ENCODE data around the gene CSNK1G1. TPM values are rescaled to one million over a fixed set of nuclear protein-coding genes. Genes with fewer than 3 reads are reported as not detected.
"Not testable (repeated sequence)": the region's sequence is repeated elsewhere in the genome, so short reads cannot be mapped to it uniquely, and the experiment has no call there.

The CSNK1G1 gene
- total and polyA plus RNA-seq, 3 donors from 2014 or later: 32.7 to 77.5 (median 59.6) TPM

GRCh38 chr15:64337761-64338160 is 18.2 kb downstream of the CSNK1G1 start:
- Histone ChIP-seq H3K4me3 (no peak overlapping the region), H3K27me3 (no peaks in the 10 kb centered on the region), H3K36me3 (ENCODE audit: low read depth, missing control alignments) (no peaks in the 10 kb centered on the region), H3K9me3 (no peaks in the 10 kb centered on the region), H3K4me1 (no peaks in the 10 kb centered on the region), H3K27ac (no peak overlapping the region)
- no peak for DNase-seq
- WGBS, 2 donors: 90% methylated on average over 2 of the region's 2 CpGs
- TF ChIP-seq CTCF (IDR thresholded peaks at IDR 0.05) (no peak), POLR2A (IDR thresholded peaks at IDR 0.05) (no peak)
- intact Hi-C loops (cut with DNase I; ENCODE audit: low total_unique reads): no loop called here

- no peak for DNase-seq
- TF ChIP-seq POLR2A (IDR thresholded peaks at IDR 0.05): no peak
- no peak for TF ChIP-seq CTCF (IDR thresholded peaks at IDR 0.05)
- Histone ChIP-seq H3K9me3 (no peaks in the 10 kb centered on the region), H3K36me3 (ENCODE audit: low read depth, missing control alignments) (no peaks in the 10 kb centered on the region), H3K4me3 (no peak overlapping the region), H3K4me1 (no peaks in the 10 kb centered on the region), H3K27me3 (no peaks in the 10 kb centered on the region), H3K27ac (no peak overlapping the region)
- WGBS, 2 donors: 82 to 86% methylated on average over 8 to 9 of the region's 9 CpGs
- intact Hi-C loops (cut with DNase I; ENCODE audit: low total_unique reads): no loop called here
These were observed 21.7 kb downstream of the CSNK1G1 start for GRCh38 chr15:64333986-64334929.

- H3K27me3 ChIP-seq: no peaks in the 10 kb centered on the region
- no peak for DNase-seq
- 95% methylated on average over 2 of the region's 2 CpGs for WGBS, 2 donors
These were observed 22.5 kb downstream of the CSNK1G1 start for GRCh38 chr15:64333516-64333915.

GRCh38 chr15:64331668-64332067 is 24.3 kb downstream of the CSNK1G1 start:
- WGBS, 2 donors: 83% methylated on average over 2 of the region's 3 CpGs; no CpG with 5 or more reads in 1 of the 2 donors

More at GRCh38 chr15:64333516-64333915, 22.5 kb downstream of the CSNK1G1 start:
- intact Hi-C loops (cut with DNase I; ENCODE audit: low total_unique reads): no loop called here
- no peaks in the 10 kb centered on the region for H3K9me3 ChIP-seq
- no peak overlapping the region for H3K27ac ChIP-seq
- no peak overlapping the region for H3K4me3 ChIP-seq
- no peaks in the 10 kb centered on the region for H3K4me1 ChIP-seq
- TF ChIP-seq POLR2A (IDR thresholded peaks at IDR 0.05) (no peak), CTCF (IDR thresholded peaks at IDR 0.05) (no peak)
- no peaks in the 10 kb centered on the region for H3K36me3 ChIP-seq (ENCODE audit: low read depth, missing control alignments)

GRCh38 chr15:64326975-64327374 is 29.0 kb downstream of the CSNK1G1 start:
- intact Hi-C loops (cut with DNase I; ENCODE audit: low total_unique reads); DNase-seq; H3K4me1 ChIP-seq; H3K36me3 ChIP-seq (ENCODE audit: low read depth, missing control alignments); H3K27me3 ChIP-seq; H3K27ac ChIP-seq; H3K9me3 ChIP-seq; H3K4me3 ChIP-seq: not testable (repeated sequence)
- WGBS, 2 donors: 76% methylated on average over 10 of the region's 15 CpGs; no CpG with 5 or more reads in 1 of the 2 donors

More at GRCh38 chr15:64331668-64332067, 24.3 kb downstream of the CSNK1G1 start:
- H3K4me1 ChIP-seq; DNase-seq; H3K27ac ChIP-seq; H3K9me3 ChIP-seq; H3K27me3 ChIP-seq; intact Hi-C loops (cut with DNase I; ENCODE audit: low total_unique reads); H3K4me3 ChIP-seq; H3K36me3 ChIP-seq (ENCODE audit: low read depth, missing control alignments): not testable (repeated sequence)

- H3K4me1 ChIP-seq; H3K4me3 ChIP-seq; H3K36me3 ChIP-seq (ENCODE audit: low read depth, missing control alignments); intact Hi-C loops (cut with DNase I; ENCODE audit: low total_unique reads); H3K9me3 ChIP-seq; H3K27ac ChIP-seq; DNase-seq; H3K27me3 ChIP-seq: not testable (repeated sequence)
- 89 to 90% methylated on average over 9 to 10 of the region's 20 CpGs for WGBS, 2 donors
These were observed 29.5 kb downstream of the CSNK1G1 start for GRCh38 chr15:64326458-64326857.
